DOHH2 (cell line): Measurements from ENCODE around the gene ZIC5.

Source experiments
- CTCF ChIP-seq: fragments of 200-600 bp; sonication (generic); IDR thresholded peaks from one replicate; pipeline ENCODE4 v1.5.1; 2014; ENCODE audit warnings: antibody characterized with exemption, mild to moderate bottlenecking, low read depth, low read length; ENCODE audit not compliant: poor library complexity, severe bottlenecking
- EZH2phosphoT487 ChIP-seq: fragments of 200-600 bp; sonication (generic); IDR thresholded peaks from 2 replicates; pipeline ENCODE4 v1.6.1; 2017; ENCODE audit warnings: borderline replicate concordance, mild to moderate bottlenecking, antibody characterized with exemption, low read length, moderate library complexity, mixed read lengths

GRCh38 chr13:99981735-99982035, 10.1 kb upstream of the ZIC5 start, which contains the start of gene ZIC2:
- TF ChIP-seq CTCF (no peak), EZH2phosphoT487 (no peak)
